ENCODE measurements around the gene CHST7.
A peak's percentile ranks its signal among the peaks of the same experiment; 100 is the strongest.

The CHST7 gene

GRCh38 chrX:46573892-46574773 is 568 bp downstream of the CHST7 start:
- Histone ChIP-seq H3K79me1 (replicated peaks; ENCODE audit: low read length, poor library complexity, severe bottlenecking) (peaks cover 6% of the 10 kb centered on the region), H3K4me3 (ENCODE audit: insufficient read depth in 1 of 2, low read depth in 1 of 2, low read length in 2 of 2) (peak overlapping the region; percentile 71 to 83), H4K8ac (ENCODE audit: low read length) (peak overlapping the region; percentile 64), H3K9ac (ENCODE audit: low read length) (peak overlapping the region; percentile 79), H2AFZ (ENCODE audit: low read depth, low read length) (peak overlapping the region; percentile 61), H2BK15ac (ENCODE audit: low read depth, poor library complexity, severe bottlenecking) (no peak overlapping the region), H3K4me1 (ENCODE audit: control insufficient read depth, insufficient read depth, low read depth, low read length) (peaks cover 13% of the 10 kb centered on the region), H3K27me3 (ENCODE audit: control insufficient read depth in 1 of 2, insufficient read depth in 1 of 2, low read length in 2 of 2) (peaks cover 0 to 11% of the 10 kb centered on the region in 2 experiments), H3K9me3 (ENCODE audit: control insufficient read depth, low read length) (no peaks in the 10 kb centered on the region), H3K18ac (ENCODE audit: low read depth in 1 of 2, low read length in 2 of 2) (peak overlapping the region; percentile 21 to 73), H3K4ac (ENCODE audit: low read depth in 1 of 2, low read length in 2 of 2) (no peak overlapping the region), H2AK5ac (ENCODE audit: low read length, severe bottlenecking) (no peak overlapping the region), H3K23ac (ENCODE audit: low read length in 2 of 2) (peak overlapping the region in 1 of 2 experiments; percentile 14), H3K27ac (ENCODE audit: low read length, poor library complexity, severe bottlenecking) (no peak overlapping the region), H2BK5ac (ENCODE audit: low read depth, low read length, poor library complexity, severe bottlenecking) (no peak overlapping the region), H3K36me3 (ENCODE audit: control insufficient read depth in 1 of 2, insufficient read depth in 2 of 2, low read depth in 1 of 2, low read length in 2 of 2) (no peaks in the 10 kb centered on the region), H4K91ac (ENCODE audit: low read length) (peak overlapping the region; percentile 27), H2BK120ac (ENCODE audit: low read depth, low read length) (no peak overlapping the region), H2BK12ac (ENCODE audit: low read length in 2 of 2) (no peak overlapping the region), H3K4me2 (ENCODE audit: low read length, poor library complexity, severe bottlenecking) (peak overlapping the region; percentile 92), H3K14ac (ENCODE audit: low read length in 2 of 2) (no peak overlapping the region)
- peak; percentile 65 for DNase-seq
- 2% methylated on average over 55 of the region's 107 CpGs for WGBS

- H3K27ac ChIP-seq (ENCODE audit: low read length, poor library complexity, severe bottlenecking), result no peak overlapping the region
These were observed 1.3 kb downstream of the CHST7 start for GRCh38 chrX:46574774-46575381.

GRCh38 chrX:46575586-46575985 is 2.0 kb downstream of the CHST7 start:
- Histone ChIP-seq H3K4me2 (ENCODE audit: low read length, poor library complexity, severe bottlenecking) (peak overlapping the region; percentile 92), H4K8ac (ENCODE audit: low read length) (no peak overlapping the region), H3K18ac (ENCODE audit: low read depth in 1 of 2, low read length in 2 of 2) (no peak overlapping the region), H3K27ac (ENCODE audit: low read length, poor library complexity, severe bottlenecking) (no peak overlapping the region), H3K9ac (ENCODE audit: low read length) (peak overlapping the region; percentile 79), H3K9me3 (ENCODE audit: control insufficient read depth, low read length) (no peaks in the 10 kb centered on the region), H3K4me3 (ENCODE audit: insufficient read depth in 1 of 2, low read depth in 1 of 2, low read length in 2 of 2) (peak overlapping the region; percentile 71 to 83), H2AK5ac (ENCODE audit: low read length, severe bottlenecking) (no peak overlapping the region), H3K27me3 (ENCODE audit: control insufficient read depth in 1 of 2, insufficient read depth in 1 of 2, low read length in 2 of 2) (peaks cover 0 to 6% of the 10 kb centered on the region in 2 experiments), H3K14ac (ENCODE audit: low read length in 2 of 2) (no peak overlapping the region), H3K4ac (ENCODE audit: low read depth in 1 of 2, low read length in 2 of 2) (no peak overlapping the region), H3K79me1 (replicated peaks; ENCODE audit: low read length, poor library complexity, severe bottlenecking) (peaks cover 7% of the 10 kb centered on the region), H2BK12ac (ENCODE audit: low read length in 2 of 2) (no peak overlapping the region), H2BK120ac (ENCODE audit: low read depth, low read length) (no peak overlapping the region), H3K36me3 (ENCODE audit: control insufficient read depth in 1 of 2, insufficient read depth in 2 of 2, low read depth in 1 of 2, low read length in 2 of 2) (no peaks in the 10 kb centered on the region), H4K91ac (ENCODE audit: low read length) (no peak overlapping the region), H2BK15ac (ENCODE audit: low read depth, poor library complexity, severe bottlenecking) (no peak overlapping the region), H2AFZ (ENCODE audit: low read depth, low read length) (no peak overlapping the region), H3K4me1 (ENCODE audit: control insufficient read depth, insufficient read depth, low read depth, low read length) (peaks cover 13% of the 10 kb centered on the region), H2BK5ac (ENCODE audit: low read depth, low read length, poor library complexity, severe bottlenecking) (no peak overlapping the region), H3K23ac (ENCODE audit: low read length in 2 of 2) (no peak overlapping the region)
- DNase-seq, result peak; percentile 14
- 28% methylated on average over 6 of the region's 6 CpGs for WGBS

More at GRCh38 chrX:46574774-46575381, 1.3 kb downstream of the CHST7 start:
- peaks cover 0 to 8% of the 10 kb centered on the region in 2 experiments for H3K27me3 ChIP-seq (ENCODE audit: control insufficient read depth in 1 of 2, insufficient read depth in 1 of 2, low read length in 2 of 2)
- no peak overlapping the region for H2AFZ ChIP-seq (ENCODE audit: low read depth, low read length)
- H3K79me1 ChIP-seq (replicated peaks; ENCODE audit: low read length, poor library complexity, severe bottlenecking), result peaks cover 6% of the 10 kb centered on the region
- no peak overlapping the region for H3K4ac ChIP-seq (ENCODE audit: low read depth in 1 of 2, low read length in 2 of 2)
- no peak for DNase-seq
- H4K8ac ChIP-seq (ENCODE audit: low read length), result peak overlapping the region; percentile 64
- peaks cover 13% of the 10 kb centered on the region for H3K4me1 ChIP-seq (ENCODE audit: control insufficient read depth, insufficient read depth, low read depth, low read length)
- H4K91ac ChIP-seq (ENCODE audit: low read length), result no peak overlapping the region
- peak overlapping the region; percentile 71 to 83 for H3K4me3 ChIP-seq (ENCODE audit: insufficient read depth in 1 of 2, low read depth in 1 of 2, low read length in 2 of 2)
- no peaks in the 10 kb centered on the region for H3K36me3 ChIP-seq (ENCODE audit: control insufficient read depth in 1 of 2, insufficient read depth in 2 of 2, low read depth in 1 of 2, low read length in 2 of 2)
- H3K23ac ChIP-seq (ENCODE audit: low read length in 2 of 2), result peak overlapping the region in 1 of 2 experiments; percentile 14
- no peak overlapping the region for H2BK12ac ChIP-seq (ENCODE audit: low read length in 2 of 2)
- peak overlapping the region; percentile 79 for H3K9ac ChIP-seq (ENCODE audit: low read length)
- no peak overlapping the region for H2AK5ac ChIP-seq (ENCODE audit: low read length, severe bottlenecking)
- H3K4me2 ChIP-seq (ENCODE audit: low read length, poor library complexity, severe bottlenecking), result peak overlapping the region; percentile 92
- H3K9me3 ChIP-seq (ENCODE audit: control insufficient read depth, low read length), result no peaks in the 10 kb centered on the region
- peak overlapping the region in 1 of 2 experiments; percentile 8 for H3K14ac ChIP-seq (ENCODE audit: low read length in 2 of 2)
- 1% methylated on average over 46 of the region's 90 CpGs for WGBS
- H2BK15ac ChIP-seq (ENCODE audit: low read depth, poor library complexity, severe bottlenecking), result no peak overlapping the region
- no peak overlapping the region for H2BK120ac ChIP-seq (ENCODE audit: low read depth, low read length)
- H3K18ac ChIP-seq (ENCODE audit: low read depth in 1 of 2, low read length in 2 of 2), result peak overlapping the region; percentile 21 to 66
- no peak overlapping the region for H2BK5ac ChIP-seq (ENCODE audit: low read depth, low read length, poor library complexity, severe bottlenecking)

GRCh38 chrX:46575991-46576392 is 2.4 kb downstream of the CHST7 start:
- Histone ChIP-seq H2AFZ (ENCODE audit: low read depth, low read length) (no peak overlapping the region), H2BK15ac (ENCODE audit: low read depth, poor library complexity, severe bottlenecking) (no peak overlapping the region), H2BK12ac (ENCODE audit: low read length in 2 of 2) (no peak overlapping the region), H2BK5ac (ENCODE audit: low read depth, low read length, poor library complexity, severe bottlenecking) (no peak overlapping the region), H3K36me3 (ENCODE audit: control insufficient read depth in 1 of 2, insufficient read depth in 2 of 2, low read depth in 1 of 2, low read length in 2 of 2) (no peaks in the 10 kb centered on the region), H3K27ac (ENCODE audit: low read length, poor library complexity, severe bottlenecking) (no peak overlapping the region), H3K4ac (ENCODE audit: low read depth in 1 of 2, low read length in 2 of 2) (no peak overlapping the region), H3K23ac (ENCODE audit: low read length in 2 of 2) (no peak overlapping the region), H3K18ac (ENCODE audit: low read depth in 1 of 2, low read length in 2 of 2) (no peak overlapping the region), H3K4me1 (ENCODE audit: control insufficient read depth, insufficient read depth, low read depth, low read length) (peaks cover 13% of the 10 kb centered on the region), H3K4me2 (ENCODE audit: low read length, poor library complexity, severe bottlenecking) (peak overlapping the region; percentile 92), H2BK120ac (ENCODE audit: low read depth, low read length) (no peak overlapping the region), H4K8ac (ENCODE audit: low read length) (no peak overlapping the region), H3K4me3 (ENCODE audit: insufficient read depth in 1 of 2, low read depth in 1 of 2, low read length in 2 of 2) (peak overlapping the region in 1 of 2 experiments; percentile 83), H3K14ac (ENCODE audit: low read length in 2 of 2) (no peak overlapping the region), H4K91ac (ENCODE audit: low read length) (no peak overlapping the region), H3K9me3 (ENCODE audit: control insufficient read depth, low read length) (no peaks in the 10 kb centered on the region), H2AK5ac (ENCODE audit: low read length, severe bottlenecking) (no peak overlapping the region), H3K79me1 (replicated peaks; ENCODE audit: low read length, poor library complexity, severe bottlenecking) (peaks cover 8% of the 10 kb centered on the region), H3K27me3 (ENCODE audit: control insufficient read depth in 1 of 2, insufficient read depth in 1 of 2, low read length in 2 of 2) (peaks cover 0 to 6% of the 10 kb centered on the region in 2 experiments), H3K9ac (ENCODE audit: low read length) (peak overlapping the region; percentile 79)
- DNase-seq, result peak; percentile 42
- 8% methylated on average over 4 of the region's 6 CpGs for WGBS
